Hepatocyte (in vitro differentiated cells): ENCODE data around the gene CCDC24.

Experiments
- EZH2 ChIP-seq: fragments of 200-600 bp; sonication (generic); IDR thresholded peaks from 2 replicates; pipeline ENCODE4 v1.6.1; 2016; ENCODE audit warnings: antibody characterized with exemption, mild to moderate bottlenecking, borderline replicate concordance
- EZH2phosphoT487 ChIP-seq: fragments of 200-600 bp; sonication (generic); IDR thresholded peaks from one replicate; pipeline ENCODE4 v1.6.1; 2018; ENCODE audit warnings: antibody characterized with exemption, mild to moderate bottlenecking, low read depth, moderate library complexity; ENCODE audit not compliant: unreplicated experiment, severe bottlenecking
- TF ChIP-seq, protein P1 (sequence below): fragments of 200-600 bp; sonication (generic); IDR thresholded peaks from 2 replicates; pipeline ENCODE4 v1.5.1; 2016; ENCODE audit warnings: antibody characterized with exemption, mild to moderate bottlenecking; ENCODE audit not compliant: poor library complexity

DNA sequence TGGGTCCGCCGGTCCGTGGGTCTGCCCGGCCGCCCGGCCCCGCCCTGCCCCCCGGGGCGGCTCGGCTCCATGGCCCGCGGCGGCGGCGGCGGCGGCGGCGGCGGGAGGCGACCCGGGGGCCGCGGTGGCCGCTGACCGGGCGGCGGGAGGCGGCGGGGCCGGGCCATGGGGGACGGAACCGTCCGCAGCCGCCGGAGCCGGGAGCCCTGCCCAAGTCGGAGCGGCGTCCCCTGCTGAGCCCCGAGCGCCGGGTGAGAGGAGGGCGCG is 12.2 kb upstream of the CCDC24 start:
- TF ChIP-seq, protein P1, sequence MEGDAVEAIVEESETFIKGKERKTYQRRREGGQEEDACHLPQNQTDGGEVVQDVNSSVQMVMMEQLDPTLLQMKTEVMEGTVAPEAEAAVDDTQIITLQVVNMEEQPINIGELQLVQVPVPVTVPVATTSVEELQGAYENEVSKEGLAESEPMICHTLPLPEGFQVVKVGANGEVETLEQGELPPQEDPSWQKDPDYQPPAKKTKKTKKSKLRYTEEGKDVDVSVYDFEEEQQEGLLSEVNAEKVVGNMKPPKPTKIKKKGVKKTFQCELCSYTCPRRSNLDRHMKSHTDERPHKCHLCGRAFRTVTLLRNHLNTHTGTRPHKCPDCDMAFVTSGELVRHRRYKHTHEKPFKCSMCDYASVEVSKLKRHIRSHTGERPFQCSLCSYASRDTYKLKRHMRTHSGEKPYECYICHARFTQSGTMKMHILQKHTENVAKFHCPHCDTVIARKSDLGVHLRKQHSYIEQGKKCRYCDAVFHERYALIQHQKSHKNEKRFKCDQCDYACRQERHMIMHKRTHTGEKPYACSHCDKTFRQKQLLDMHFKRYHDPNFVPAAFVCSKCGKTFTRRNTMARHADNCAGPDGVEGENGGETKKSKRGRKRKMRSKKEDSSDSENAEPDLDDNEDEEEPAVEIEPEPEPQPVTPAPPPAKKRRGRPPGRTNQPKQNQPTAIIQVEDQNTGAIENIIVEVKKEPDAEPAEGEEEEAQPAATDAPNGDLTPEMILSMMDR: no peak
- TF ChIP-seq EZH2: no peak
- TF ChIP-seq EZH2phosphoT487: no peak
